Thoracic aorta (tissue), 2 donors: Measurements from ENCODE around the gene RAB1B. TPM values are rescaled to one million over a fixed set of nuclear protein-coding genes. Genes with fewer than 3 reads are reported as not detected.

Experiments
- ATAC-seq: fragments of 150-250 bp; one replicate; pipeline ENCODE4 v1.8.0; 2017; ENCODE audit warnings: low read depth; ENCODE audit not compliant: insufficient number of reproducible peaks, low FRiP score
- DNase-seq: peaks from one replicate; pipeline ENCODE4 v3.0.0-alpha.2; 2020; ENCODE audit warnings: low spot score
- H3K27ac ChIP-seq, 2 donors: fragments of 200-600 bp; sonication (generic); 1 replicate in 1 of 2; 2 replicates in 1 of 2; pipeline ENCODE4 v1.5.1; 2016; ENCODE audit warnings: mild to moderate bottlenecking in 2 of 2, moderate library complexity in 2 of 2
- H3K27me3 ChIP-seq: fragments of 200-600 bp; sonication (generic); replicated peaks from 2 replicates; pipeline ENCODE4 v1.6.0; 2016; ENCODE audit warnings: mild to moderate bottlenecking; ENCODE audit not compliant: insufficient read depth
- H3K36me3 ChIP-seq: fragments of 200-600 bp; sonication (generic); one replicate; pipeline ENCODE4 v1.5.1; 2016
- H3K4me1 ChIP-seq, 2 donors: fragments of 200-600 bp; sonication (generic); 1 replicate in 1 of 2; 2 replicates in 1 of 2; pipeline versions ENCODE4 v1.5.1 to v1.6.0; 2016; ENCODE audit warnings: low read depth in 2 of 2, mild to moderate bottlenecking in 1 of 2; ENCODE audit not compliant: control insufficient read depth in 1 of 2
- H3K4me3 ChIP-seq: fragments of 200-600 bp; sonication (generic); 2 replicates; pipeline ENCODE4 v1.5.1; 2016; ENCODE audit warnings: mild to moderate bottlenecking
- H3K9me3 ChIP-seq: fragments of 200-600 bp; sonication (generic); 2 replicates; pipeline ENCODE4 v1.5.1; 2016
- total RNA-seq, 2 donors: library from RNA; depleted of rRNA; stranded (reverse); fragments of >200 nt; gene quantifications; one replicate each; pipeline versions ENCODE4 v1.1.0 to v1.2.3, GENCODE V29; 2016
- TF ChIP-seq, protein P1 (sequence below): fragments of 200-600 bp; sonication (generic); IDR thresholded peaks from one replicate; pipeline ENCODE4 v1.5.1; 2019; ENCODE audit warnings: antibody characterized with exemption

RAB1B gene
- total RNA-seq, 2 donors from 2014 or later: 57.2 to 96.0 TPM

- ATAC-seq (no peak), DNase-seq (no peak)
- no peaks in the 10 kb centered on the region for H3K36me3 ChIP-seq
- H3K4me3 ChIP-seq: peak overlapping the region; percentile 71
- no peaks in the 10 kb centered on the region for H3K9me3 ChIP-seq
- peaks cover 11 to 38% of the 10 kb centered on the region in 2 donors for H3K4me1 ChIP-seq
- TF ChIP-seq, protein P1, sequence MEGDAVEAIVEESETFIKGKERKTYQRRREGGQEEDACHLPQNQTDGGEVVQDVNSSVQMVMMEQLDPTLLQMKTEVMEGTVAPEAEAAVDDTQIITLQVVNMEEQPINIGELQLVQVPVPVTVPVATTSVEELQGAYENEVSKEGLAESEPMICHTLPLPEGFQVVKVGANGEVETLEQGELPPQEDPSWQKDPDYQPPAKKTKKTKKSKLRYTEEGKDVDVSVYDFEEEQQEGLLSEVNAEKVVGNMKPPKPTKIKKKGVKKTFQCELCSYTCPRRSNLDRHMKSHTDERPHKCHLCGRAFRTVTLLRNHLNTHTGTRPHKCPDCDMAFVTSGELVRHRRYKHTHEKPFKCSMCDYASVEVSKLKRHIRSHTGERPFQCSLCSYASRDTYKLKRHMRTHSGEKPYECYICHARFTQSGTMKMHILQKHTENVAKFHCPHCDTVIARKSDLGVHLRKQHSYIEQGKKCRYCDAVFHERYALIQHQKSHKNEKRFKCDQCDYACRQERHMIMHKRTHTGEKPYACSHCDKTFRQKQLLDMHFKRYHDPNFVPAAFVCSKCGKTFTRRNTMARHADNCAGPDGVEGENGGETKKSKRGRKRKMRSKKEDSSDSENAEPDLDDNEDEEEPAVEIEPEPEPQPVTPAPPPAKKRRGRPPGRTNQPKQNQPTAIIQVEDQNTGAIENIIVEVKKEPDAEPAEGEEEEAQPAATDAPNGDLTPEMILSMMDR: no peak
- no peak overlapping the region for H3K27ac ChIP-seq
- H3K27me3 ChIP-seq: peaks cover 5% of the 10 kb centered on the region
These were observed 46.4 kb downstream of the RAB1B start for GRCh38 chr11:66314561-66315497.

- no peak for ATAC-seq
- TF ChIP-seq, protein P1: no peak
- peaks cover 11 to 38% of the 10 kb centered on the region in 2 donors for H3K4me1 ChIP-seq
- H3K36me3 ChIP-seq: no peaks in the 10 kb centered on the region
- H3K27me3 ChIP-seq: peaks cover 5% of the 10 kb centered on the region
- H3K9me3 ChIP-seq: no peaks in the 10 kb centered on the region
- peak overlapping the region; percentile 71 for H3K4me3 ChIP-seq
- DNase-seq: no peak
- H3K27ac ChIP-seq: no peak overlapping the region
These were observed 47.1 kb downstream of the RAB1B start for GRCh38 chr11:66315498-66315885.

GRCh38 chr11:66315921-66316811 is 47.7 kb downstream of the RAB1B start:
- Histone ChIP-seq H3K4me3 (peak overlapping the region; percentile 71), H3K36me3 (no peaks in the 10 kb centered on the region), H3K27me3 (peaks cover 5% of the 10 kb centered on the region), H3K4me1 (peaks cover 11 to 38% of the 10 kb centered on the region in 2 donors), H3K27ac (peak overlapping the region in 1 of 2 donors; percentile 9), H3K9me3 (no peaks in the 10 kb centered on the region)
- no peak for ATAC-seq
- DNase-seq: no peak
- TF ChIP-seq, protein P1: no peak

- peak within 1 kb of the TSS; percentile 71 for H3K4me3 ChIP-seq
- H3K9me3 ChIP-seq: no peaks in the 10 kb centered on the region
- peak within 1 kb of the TSS; percentile 7 to 9 for H3K27ac ChIP-seq
- TF ChIP-seq, protein P1: no peak
- peaks cover 11 to 38% of the 10 kb centered on the region in 2 donors for H3K4me1 ChIP-seq
- peaks cover 5% of the 10 kb centered on the region for H3K27me3 ChIP-seq
- no peaks in the 10 kb centered on the region for H3K36me3 ChIP-seq
- no peak for ATAC-seq
- no peak for DNase-seq
These were observed 48.4 kb downstream of the RAB1B start, which contains the start of gene CD248 for GRCh38 chr11:66316849-66317251. TSS of gene CD248 (minus strand) at chr11:66317044. CDS start at chr11:66317027, 17 bp downstream.
